Upper lobe of right lung (tissue), 1 donor: Measurements from ENCODE around the gene HACD2. TPM values are rescaled to one million over a fixed set of nuclear protein-coding genes. Genes with fewer than 3 reads are reported as not detected.
A peak's percentile ranks its signal among the peaks of the same experiment; 100 is the strongest.

ENCODE experiments used
- ATAC-seq: fragments of 200-7000 bp; cut with Tn5 transposase; one replicate; pipeline ENCODE4 v1.9.1; 2020; ENCODE audit warnings: mild to moderate bottlenecking, moderate library complexity
- DNase-seq: peaks from one replicate; pipeline ENCODE4 v3.0.0-alpha.2; 2020
- H3K27ac ChIP-seq: fragments of 200-600 bp; one replicate; pipeline ENCODE4 v1.8.0; 2022
- H3K27me3 ChIP-seq: fragments of 200-600 bp; one replicate; pipeline ENCODE4 v1.8.0; 2022; ENCODE audit warnings: mild to moderate bottlenecking
- H3K36me3 ChIP-seq: fragments of 200-600 bp; one replicate; pipeline ENCODE4 v1.8.0; 2022
- H3K4me1 ChIP-seq: fragments of 200-600 bp; one replicate; pipeline ENCODE4 v1.8.0; 2022
- H3K4me3 ChIP-seq: fragments of 200-600 bp; one replicate; pipeline ENCODE4 v1.8.0; 2022; ENCODE audit warnings: mild to moderate bottlenecking
- H3K9me3 ChIP-seq: fragments of 200-600 bp; one replicate; pipeline ENCODE4 v1.8.0; 2022
- CTCF ChIP-seq: fragments of 200-600 bp; IDR thresholded peaks from one replicate; pipeline ENCODE4 v1.8.0; 2022; ENCODE audit warnings: antibody characterized with exemption
- intact Hi-C: fragments of 100-400 bp; cut with DNase I; formaldehyde crosslinking; loops from one replicate; pipeline ENCODE4 v1.11.0; 2022
- total RNA-seq: library from RNA; stranded (reverse); fragmentation: NEBNext Ultra II Directional; extraction: Animal tissue kit (Norgen Biotek cat#: 25700); gene quantifications from one replicate; pipeline ENCODE4 v1.2.1, GENCODE V29; 2021
- donor health status: DM: no; HTN: yes; CAD: no; lungs with severe emphysema.

Gene HACD2
- total RNA-seq, 1 donor from 2014 or later: 47.2 TPM

GRCh38 chr3:123561188-123561587 is 23.7 kb downstream of the HACD2 start:
- Histone ChIP-seq H3K27me3 (no peaks in the 10 kb centered on the region), H3K27ac (no peak overlapping the region), H3K36me3 (no peaks in the 10 kb centered on the region), H3K4me1 (peaks cover 3% of the 10 kb centered on the region), H3K4me3 (no peak overlapping the region), H3K9me3 (no peaks in the 10 kb centered on the region)
- no peak for ATAC-seq
- no peak for DNase-seq
- intact Hi-C loops: no loop called here
- no peak for TF ChIP-seq CTCF

- peak; percentile 81 for TF ChIP-seq CTCF
- Histone ChIP-seq H3K27ac (no peak overlapping the region), H3K36me3 (no peaks in the 10 kb centered on the region), H3K9me3 (no peaks in the 10 kb centered on the region), H3K27me3 (no peaks in the 10 kb centered on the region), H3K4me1 (peaks cover 3% of the 10 kb centered on the region), H3K4me3 (no peak overlapping the region)
- ATAC-seq: peak; percentile 66
- intact Hi-C loops: loop anchor here (10.0 kb wide), 1 partner anchor 234 kb away; no protein-coding TSS in a partner anchor
- no peak for DNase-seq
Observed at GRCh38 chr3:123559040-123559861, 25.6 kb downstream of the HACD2 start.

- Histone ChIP-seq H3K36me3 (peaks cover 12% of the 10 kb centered on the region), H3K27ac (no peak overlapping the region), H3K27me3 (no peaks in the 10 kb centered on the region), H3K9me3 (peaks cover 12% of the 10 kb centered on the region), H3K4me3 (no peak overlapping the region), H3K4me1 (no peaks in the 10 kb centered on the region)
- no peak for DNase-seq
- intact Hi-C loops: loop anchor here (10.0 kb wide), 1 partner anchor 229 kb away; no protein-coding TSS in a partner anchor
- TF ChIP-seq CTCF: no peak
- ATAC-seq: no peak
Observed at GRCh38 chr3:123553536-123553935, 31.3 kb downstream of the HACD2 start.

GRCh38 chr3:123552768-123553167 is 32.1 kb downstream of the HACD2 start:
- Histone ChIP-seq H3K27me3 (no peaks in the 10 kb centered on the region), H3K9me3 (peaks cover 12% of the 10 kb centered on the region), H3K27ac (no peak overlapping the region), H3K4me1 (no peaks in the 10 kb centered on the region), H3K36me3 (peaks cover 12% of the 10 kb centered on the region), H3K4me3 (no peak overlapping the region)
- no peak for TF ChIP-seq CTCF
- DNase-seq (no peak), ATAC-seq (no peak)
- intact Hi-C loops: loop anchor here (10.0 kb wide), 1 partner anchor 228 kb away; no protein-coding TSS in a partner anchor

DNA sequence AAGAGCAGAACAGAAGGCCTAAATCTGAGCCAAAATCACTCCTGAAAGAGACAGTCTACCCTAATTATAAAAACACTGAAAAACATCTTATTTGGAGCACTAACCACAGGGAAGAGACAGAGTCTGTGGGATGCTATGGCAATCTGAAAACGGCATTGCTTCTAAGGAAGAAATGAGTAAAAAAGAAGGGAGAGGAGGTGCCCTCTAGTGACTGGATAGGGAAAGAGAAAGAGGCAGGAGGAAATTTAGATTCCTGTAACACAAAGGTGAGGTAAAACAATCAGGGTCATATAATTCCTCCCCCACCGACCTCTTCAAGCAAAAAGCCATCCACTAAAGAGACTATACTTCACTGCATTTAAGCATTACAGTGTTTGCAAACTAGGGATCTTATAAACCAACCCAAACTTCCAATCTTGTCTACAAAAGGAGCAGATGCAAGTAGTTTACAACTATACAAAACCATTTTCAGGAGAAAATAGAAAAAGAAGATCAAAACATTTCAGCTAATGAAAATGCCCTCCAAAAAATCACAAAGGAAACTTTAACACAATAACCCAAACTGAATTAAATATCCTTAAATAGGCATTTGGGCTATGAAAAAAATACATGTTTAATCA is 32.6 kb downstream of the HACD2 start:
- intact Hi-C loops: loop anchor here (10.0 kb wide), 1 partner anchor 227 kb away; no protein-coding TSS in a partner anchor

More for the DNA sequence above, 32.6 kb downstream of the HACD2 start:
- TF ChIP-seq CTCF: peak; percentile 49
- no peak overlapping the region for H3K27ac ChIP-seq
- H3K4me3 ChIP-seq: no peak overlapping the region
- peaks cover 12% of the 10 kb centered on the region for H3K9me3 ChIP-seq
- H3K36me3 ChIP-seq: peaks cover 12% of the 10 kb centered on the region
- ATAC-seq: no peak
- no peaks in the 10 kb centered on the region for H3K4me1 ChIP-seq
- H3K27me3 ChIP-seq: no peaks in the 10 kb centered on the region
- DNase-seq: no peak
